HUDEP-2 (cell line): ENCODE data around the gene CCDC69.

Source experiments
- DNase-seq, 76 experiments: peaks; one replicate each; lab custom pipeline; 2025; ENCODE audit not compliant: unreplicated experiment in 76 of 76; lab: John Stamatoyannopoulos, UW

CCDC69 gene

GRCh38 chr5:151173711-151174611 is 49.9 kb downstream of the CCDC69 start:
- no peak for DNase-seq

- no peak for DNase-seq
These were observed 52.4 kb downstream of the CCDC69 start for GRCh38 chr5:151171529-151171928.

GRCh38 chr5:151168602-151169344 is 55.1 kb downstream of the CCDC69 start:
- no peak for DNase-seq

GRCh38 chr5:151167022-151167421 is 56.9 kb downstream of the CCDC69 start:
- no peak for DNase-seq

GRCh38 chr5:151164687-151165392 is 59.1 kb downstream of the CCDC69 start:
- peak in 66 of 76 experiments; percentile 2 to 79 (median 50) for DNase-seq

GRCh38 chr5:151162776-151163175 is 61.1 kb downstream of the CCDC69 start:
- DNase-seq, result no peak

GRCh38 chr5:151159649-151160373 is 64.1 kb downstream of the CCDC69 start:
- no peak for DNase-seq

- DNase-seq, result peak in 1 of 76 experiments; percentile 11
These were observed 65.6 kb downstream of the CCDC69 start for GRCh38 chr5:151158287-151158661.

GRCh38 chr5:151157426-151158286 is 66.2 kb downstream of the CCDC69 start, which contains the start of gene ANXA6:
ANXA6 (minus strand) TSS chr5:151157779; CDS start chr5:151147901, 9,878 bp downstream.
- DNase-seq, result peak in 53 of 76 experiments; percentile 7 to 65 (median 33)

- no peak for DNase-seq
These were observed 67.1 kb downstream of the CCDC69 start for GRCh38 chr5:151156507-151157420.

GRCh38 chr5:151155775-151156506 is 68.0 kb downstream of the CCDC69 start:
- peak in 12 of 76 experiments; percentile 5 to 39 (median 16) for DNase-seq

GRCh38 chr5:151154931-151155774 is 68.7 kb downstream of the CCDC69 start:
- DNase-seq, result no peak

GRCh38 chr5:151153766-151154272 is 70.1 kb downstream of the CCDC69 start:
- peak in 7 of 76 experiments; percentile 4 to 40 (median 19) for DNase-seq

GRCh38 chr5:151153300-151153699 is 70.6 kb downstream of the CCDC69 start:
- peak in 1 of 76 experiments; percentile 5 for DNase-seq

- no peak for DNase-seq
These were observed 72.1 kb downstream of the CCDC69 start for GRCh38 chr5:151151793-151152192.

GRCh38 chr5:151151263-151151660 is 72.6 kb downstream of the CCDC69 start:
- no peak for DNase-seq
